Measurements from ENCODE around the gene SPG21. TPM values are rescaled to one million over a fixed set of nuclear protein-coding genes. Genes with fewer than 3 reads are reported as not detected.

The SPG21 gene
- total and polyA plus RNA-seq, 2 of the 13 experiments (the other 11 are each of a cell fraction or from before 2014, with no cell fraction given): 36.7 to 42.4 TPM

DNA sequence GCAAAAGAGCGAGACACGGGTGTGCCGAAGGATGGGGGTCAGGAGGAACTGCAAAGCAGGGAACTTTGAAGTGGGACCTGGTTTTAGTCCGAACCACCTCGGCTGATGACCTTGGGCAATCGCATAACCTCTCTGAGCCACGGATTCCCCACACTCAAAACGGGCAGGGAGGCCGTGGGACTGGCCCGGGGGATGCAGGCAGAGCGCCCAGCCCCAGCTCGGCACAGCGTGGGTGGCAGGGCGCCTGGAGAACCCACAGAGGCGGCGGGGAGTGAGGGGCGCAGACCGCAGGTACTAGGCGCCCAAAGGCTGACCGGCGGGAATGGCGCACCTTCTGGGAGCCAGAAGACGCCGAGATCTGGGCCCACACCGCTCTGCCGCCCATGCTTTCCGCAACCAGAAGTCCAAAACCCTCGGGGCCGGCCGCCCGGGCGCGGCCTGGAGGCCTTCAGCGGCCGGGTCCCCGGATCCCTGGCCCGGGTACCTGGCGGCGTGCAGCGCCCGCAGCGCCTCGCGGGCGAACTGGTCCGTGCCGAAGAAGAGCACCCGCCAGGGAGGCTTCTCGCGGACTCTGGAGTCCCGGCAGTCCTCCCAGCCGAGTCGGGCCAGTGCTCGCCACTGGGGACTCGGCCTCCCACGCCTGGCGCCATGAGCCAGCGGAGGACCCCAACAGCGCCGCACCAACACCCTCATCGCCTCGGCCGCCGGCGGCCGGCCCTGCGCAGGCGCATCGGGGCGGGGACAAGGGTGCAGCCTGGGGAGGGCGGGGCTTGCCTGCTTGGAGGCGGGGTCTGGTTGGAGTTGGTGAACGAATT lies 39.4 kb upstream of the SPG21 start, which contains the start of gene MTFMT (continued):
- TF ChIP-seq, protein P1, sequence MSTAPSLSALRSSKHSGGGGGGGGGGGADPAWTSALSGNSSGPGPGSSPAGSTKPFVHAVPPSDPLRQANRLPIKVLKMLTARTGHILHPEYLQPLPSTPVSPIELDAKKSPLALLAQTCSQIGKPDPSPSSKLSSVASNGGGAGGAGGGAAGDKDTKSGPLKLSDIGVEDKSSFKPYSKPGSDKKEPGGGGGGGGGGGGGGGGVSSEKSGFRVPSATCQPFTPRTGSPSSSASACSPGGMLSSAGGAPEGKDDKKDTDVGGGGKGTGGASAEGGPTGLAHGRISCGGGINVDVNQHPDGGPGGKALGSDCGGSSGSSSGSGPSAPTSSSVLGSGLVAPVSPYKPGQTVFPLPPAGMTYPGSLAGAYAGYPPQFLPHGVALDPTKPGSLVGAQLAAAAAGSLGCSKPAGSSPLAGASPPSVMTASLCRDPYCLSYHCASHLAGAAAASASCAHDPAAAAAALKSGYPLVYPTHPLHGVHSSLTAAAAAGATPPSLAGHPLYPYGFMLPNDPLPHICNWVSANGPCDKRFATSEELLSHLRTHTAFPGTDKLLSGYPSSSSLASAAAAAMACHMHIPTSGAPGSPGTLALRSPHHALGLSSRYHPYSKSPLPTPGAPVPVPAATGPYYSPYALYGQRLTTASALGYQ (CRISPR knock-in tag; IDR thresholded peaks at IDR 0.05): peak; percentile 55; the same call in 1 of the 2 replicates
- TF ChIP-seq ZNF598 (CRISPR knock-in tag; IDR thresholded peaks at IDR 0.05; ENCODE audit: borderline replicate concordance) (no peak), ZNF687 (CRISPR knock-in tag; IDR thresholded peaks at IDR 0.05) (peak; percentile 80), MEIS2 (CRISPR knock-in tag; IDR thresholded peaks at IDR 0.05) (peak; percentile 65), ZNF333 (CRISPR knock-in tag; IDR thresholded peaks at IDR 0.05; ENCODE audit: borderline replicate concordance) (no peak), ZFP36L1 (CRISPR knock-in tag; IDR thresholded peaks at IDR 0.05) (no peak), GABPA (IDR thresholded peaks at IDR 0.05; ENCODE audit: low read depth, low read length) (no peak), GABPA (CRISPR knock-in tag; IDR thresholded peaks at IDR 0.05; ENCODE audit: low read depth) (0 out of 2 replicates have a peak, but pooled peaks have one; percentile 3), NFE2L2 (IDR thresholded peaks at IDR 0.05; ENCODE audit: low read length) (no peak), PBX3 (CRISPR knock-in tag; IDR thresholded peaks at IDR 0.05; ENCODE audit: borderline replicate concordance) (peak; percentile 48; the same call in 1 of the 2 replicates), ZBTB3 (CRISPR knock-in tag; IDR thresholded peaks at IDR 0.05; ENCODE audit: borderline replicate concordance, low read depth) (0 out of 2 replicates have a peak, but pooled peaks have one; percentile 40), ZMAT3 (CRISPR knock-in tag; conservative IDR thresholded peaks at IDR 0.05) (peak; percentile 53; the same call in 1 of the 2 replicates), PAXIP1 (CRISPR knock-in tag; conservative IDR thresholded peaks at IDR 0.05) (0 out of 2 replicates have a peak, but pooled peaks have one; percentile 29), MTF1 (CRISPR knock-in tag; IDR thresholded peaks at IDR 0.05) (no peak)
- TF ChIP-seq, protein P2, sequence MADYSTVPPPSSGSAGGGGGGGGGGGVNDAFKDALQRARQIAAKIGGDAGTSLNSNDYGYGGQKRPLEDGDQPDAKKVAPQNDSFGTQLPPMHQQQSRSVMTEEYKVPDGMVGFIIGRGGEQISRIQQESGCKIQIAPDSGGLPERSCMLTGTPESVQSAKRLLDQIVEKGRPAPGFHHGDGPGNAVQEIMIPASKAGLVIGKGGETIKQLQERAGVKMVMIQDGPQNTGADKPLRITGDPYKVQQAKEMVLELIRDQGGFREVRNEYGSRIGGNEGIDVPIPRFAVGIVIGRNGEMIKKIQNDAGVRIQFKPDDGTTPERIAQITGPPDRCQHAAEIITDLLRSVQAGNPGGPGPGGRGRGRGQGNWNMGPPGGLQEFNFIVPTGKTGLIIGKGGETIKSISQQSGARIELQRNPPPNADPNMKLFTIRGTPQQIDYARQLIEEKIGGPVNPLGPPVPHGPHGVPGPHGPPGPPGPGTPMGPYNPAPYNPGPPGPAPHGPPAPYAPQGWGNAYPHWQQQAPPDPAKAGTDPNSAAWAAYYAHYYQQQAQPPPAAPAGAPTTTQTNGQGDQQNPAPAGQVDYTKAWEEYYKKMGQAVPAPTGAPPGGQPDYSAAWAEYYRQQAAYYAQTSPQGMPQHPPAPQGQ (CRISPR knock-in tag; IDR thresholded peaks at IDR 0.05; ENCODE audit: borderline replicate concordance): no peak
